ENCODE data around the gene WDR1. TPM values are rescaled to one million over a fixed set of nuclear protein-coding genes. Genes with fewer than 3 reads are reported as not detected.

WDR1 gene
- total RNA-seq, 1 donor from 2014 or later = 69.5 TPM

- ATAC-seq (peak; percentile 58), DNase-seq (ENCODE audit: low spot score) (no peak)
Measured at GRCh38 chr4:10100734-10101216, 15.8 kb downstream of the WDR1 start.

GRCh38 chr4:10099499-10100325 lies 16.9 kb downstream of the WDR1 start:
- DNase-seq (ENCODE audit: low spot score) (no peak), ATAC-seq (no peak)

GRCh38 chr4:10098780-10099160 lies 17.8 kb downstream of the WDR1 start:
- ATAC-seq (no peak), DNase-seq (ENCODE audit: low spot score) (no peak)

GRCh38 chr4:10097906-10098779 lies 18.5 kb downstream of the WDR1 start:
- no peak for DNase-seq (ENCODE audit: low spot score)
- no peak for ATAC-seq

- ATAC-seq (no peak), DNase-seq (ENCODE audit: low spot score) (no peak)
Measured at GRCh38 chr4:10096978-10097335, 19.6 kb downstream of the WDR1 start.

- DNase-seq (ENCODE audit: low spot score) = no peak
- ATAC-seq = peak; percentile 55
Measured at GRCh38 chr4:10096201-10096977, 20.2 kb downstream of the WDR1 start.

- ATAC-seq = no peak
- no peak for DNase-seq (ENCODE audit: low spot score)
Measured at GRCh38 chr4:10095296-10095991, 21.2 kb downstream of the WDR1 start.

GRCh38 chr4:10094841-10095240 lies 21.8 kb downstream of the WDR1 start:
- no peak for DNase-seq (ENCODE audit: low spot score)
- ATAC-seq = no peak

- DNase-seq (ENCODE audit: low spot score) (no peak), ATAC-seq (peak; percentile 39)
Measured at GRCh38 chr4:10093801-10094552, 22.6 kb downstream of the WDR1 start.

- ATAC-seq (no peak), DNase-seq (ENCODE audit: low spot score) (no peak)
Measured at GRCh38 chr4:10093271-10093621, 23.4 kb downstream of the WDR1 start.

GRCh38 chr4:10092481-10093270 lies 23.9 kb downstream of the WDR1 start:
- no peak for DNase-seq (ENCODE audit: low spot score)
- no peak for ATAC-seq

- ATAC-seq = no peak
- no peak for DNase-seq (ENCODE audit: low spot score)
Measured at GRCh38 chr4:10091531-10092181, 24.9 kb downstream of the WDR1 start.

GRCh38 chr4:10090467-10091250 lies 25.9 kb downstream of the WDR1 start:
- DNase-seq (ENCODE audit: low spot score) (no peak), ATAC-seq (no peak)

GRCh38 chr4:10089346-10089745 lies 27.3 kb downstream of the WDR1 start:
- no peak for DNase-seq (ENCODE audit: low spot score)
- ATAC-seq = peak; percentile 67

- ATAC-seq (no peak), DNase-seq (ENCODE audit: low spot score) (no peak)
Measured at GRCh38 chr4:10088135-10089010, 28.2 kb downstream of the WDR1 start.

- DNase-seq (ENCODE audit: low spot score) (no peak), ATAC-seq (no peak)
Measured at GRCh38 chr4:10087152-10087791, 29.3 kb downstream of the WDR1 start.

Measured in left lobe of liver (tissue), 2 donors.